ENCODE measurements around the gene RUBCN.

The RUBCN gene

GRCh38 chr3:197709135-197709534 is 27.6 kb downstream of the RUBCN start:
- no peak overlapping the region for H3K9ac ChIP-seq (ENCODE audit: low read depth, low read length)
- no peaks in the 10 kb centered on the region for H3K27me3 ChIP-seq (ENCODE audit: control insufficient read depth, insufficient read depth, low read length)
- no peak overlapping the region for H3K4me3 ChIP-seq (ENCODE audit: low read length)
- no peak overlapping the region for H3K4me2 ChIP-seq (ENCODE audit: low read length)
- peaks cover 21% of the 10 kb centered on the region for H3K4me1 ChIP-seq (ENCODE audit: control insufficient read depth, insufficient read depth, low read length)
- peaks cover 8% of the 10 kb centered on the region for H3K36me3 ChIP-seq (ENCODE audit: insufficient read depth, low read length)
- H3K9me3 ChIP-seq (replicated peaks; ENCODE audit: low read length): no peaks in the 10 kb centered on the region

DNA sequence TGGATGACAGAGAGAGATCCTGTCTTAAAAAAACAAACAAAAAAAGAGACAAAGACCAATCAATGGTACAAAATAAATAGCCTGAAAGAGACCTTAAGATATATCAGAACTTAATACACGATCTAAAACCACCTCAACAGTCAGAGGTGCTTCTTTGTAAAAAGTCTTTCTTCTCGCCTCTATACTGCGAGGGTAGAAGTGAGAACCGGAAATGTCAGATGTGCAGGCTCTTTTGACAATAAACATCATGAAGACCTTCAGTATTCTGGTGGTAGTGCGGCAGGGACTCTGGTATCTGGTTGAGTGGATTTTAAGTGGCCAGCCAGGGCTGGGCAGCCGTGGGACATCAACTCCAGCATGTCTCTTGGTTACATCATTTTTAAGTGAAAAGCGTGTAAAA is 30.0 kb downstream of the RUBCN start:
- Histone ChIP-seq H3K9me3 (replicated peaks; ENCODE audit: low read length) (no peaks in the 10 kb centered on the region), H3K27me3 (ENCODE audit: control insufficient read depth, insufficient read depth, low read length) (no peaks in the 10 kb centered on the region), H3K4me2 (ENCODE audit: low read length) (no peak overlapping the region), H3K36me3 (ENCODE audit: insufficient read depth, low read length) (peaks cover 24% of the 10 kb centered on the region), H3K4me1 (ENCODE audit: control insufficient read depth, insufficient read depth, low read length) (peaks cover 7% of the 10 kb centered on the region), H3K4me3 (ENCODE audit: low read length) (no peak overlapping the region), H3K9ac (ENCODE audit: low read depth, low read length) (no peak overlapping the region)

DNA sequence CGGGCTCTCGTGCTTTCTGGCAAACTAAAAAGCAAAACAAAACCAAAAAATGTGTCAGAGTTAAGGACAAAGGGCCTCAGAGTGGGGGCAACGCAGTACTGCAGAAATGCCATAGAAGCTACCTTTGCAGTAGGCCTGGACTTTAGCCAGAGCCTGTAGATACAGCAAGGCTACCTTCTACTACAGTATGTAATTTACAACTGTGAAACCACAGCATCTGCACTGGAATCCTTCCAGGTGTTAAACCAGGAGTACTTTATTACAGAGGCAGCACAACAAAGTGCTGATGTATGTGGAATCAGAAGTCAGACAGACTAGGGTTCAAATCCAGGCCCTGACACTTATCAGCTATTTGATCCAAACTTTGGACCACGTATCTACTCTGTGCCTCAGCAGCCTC is 34.9 kb downstream of the RUBCN start:
- Histone ChIP-seq H3K36me3 (ENCODE audit: insufficient read depth, low read length) (peaks cover 63% of the 10 kb centered on the region), H3K4me2 (ENCODE audit: low read length) (no peak overlapping the region), H3K4me3 (ENCODE audit: low read length) (no peak overlapping the region), H3K27me3 (ENCODE audit: control insufficient read depth, insufficient read depth, low read length) (no peaks in the 10 kb centered on the region), H3K4me1 (ENCODE audit: control insufficient read depth, insufficient read depth, low read length) (no peaks in the 10 kb centered on the region), H3K9me3 (replicated peaks; ENCODE audit: low read length) (no peaks in the 10 kb centered on the region), H3K9ac (ENCODE audit: low read depth, low read length) (no peak overlapping the region)

DNA sequence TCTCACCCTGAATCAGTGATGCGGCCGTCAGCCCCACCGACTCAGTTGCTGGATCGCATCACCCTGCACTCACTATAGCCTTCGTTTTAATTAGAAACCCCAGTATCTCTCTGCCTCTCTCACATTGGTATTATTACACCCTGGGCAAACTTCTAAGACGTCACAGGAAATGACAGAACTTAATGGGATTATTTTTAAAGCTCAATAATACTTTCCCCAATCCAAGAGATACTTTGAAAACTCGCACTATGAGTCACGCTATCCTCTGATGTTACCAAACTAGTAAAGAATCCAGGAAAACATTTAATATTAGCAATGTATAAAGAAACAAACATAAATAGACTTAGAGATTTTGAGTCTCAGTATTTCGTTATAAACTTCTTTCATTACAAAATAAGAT is 36.6 kb downstream of the RUBCN start:
- Histone ChIP-seq H3K9me3 (replicated peaks; ENCODE audit: low read length) (no peaks in the 10 kb centered on the region), H3K27me3 (ENCODE audit: control insufficient read depth, insufficient read depth, low read length) (no peaks in the 10 kb centered on the region), H3K4me3 (ENCODE audit: low read length) (no peak overlapping the region), H3K9ac (ENCODE audit: low read depth, low read length) (no peak overlapping the region), H3K4me1 (ENCODE audit: control insufficient read depth, insufficient read depth, low read length) (no peaks in the 10 kb centered on the region), H3K4me2 (ENCODE audit: low read length) (no peak overlapping the region), H3K36me3 (ENCODE audit: insufficient read depth, low read length) (peaks cover 72% of the 10 kb centered on the region)

DNA sequence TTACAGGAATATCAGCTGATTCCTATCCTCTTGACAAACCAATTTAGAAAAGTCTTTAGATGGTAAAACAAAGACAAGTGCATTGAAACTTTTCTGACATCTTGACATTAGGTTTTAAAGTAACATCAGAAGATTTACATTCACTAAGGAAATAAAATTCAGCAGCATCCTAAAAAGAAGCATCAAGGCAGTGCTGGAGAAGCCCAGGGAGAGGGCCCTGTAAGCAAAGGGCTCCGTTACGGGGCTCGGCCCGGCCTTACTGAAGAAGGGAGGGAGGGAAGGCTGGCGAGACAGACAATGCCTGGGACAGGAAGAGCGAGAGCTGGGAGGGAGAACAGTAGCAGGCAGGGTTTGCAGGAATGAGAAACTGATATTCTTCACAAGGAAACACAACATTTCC is 39.3 kb downstream of the RUBCN start:
- no peaks in the 10 kb centered on the region for H3K4me1 ChIP-seq (ENCODE audit: control insufficient read depth, insufficient read depth, low read length)
- peaks cover 75% of the 10 kb centered on the region for H3K36me3 ChIP-seq (ENCODE audit: insufficient read depth, low read length)
- no peak overlapping the region for H3K4me3 ChIP-seq (ENCODE audit: low read length)
- H3K4me2 ChIP-seq (ENCODE audit: low read length): no peak overlapping the region
- no peaks in the 10 kb centered on the region for H3K27me3 ChIP-seq (ENCODE audit: control insufficient read depth, insufficient read depth, low read length)
- no peaks in the 10 kb centered on the region for H3K9me3 ChIP-seq (replicated peaks; ENCODE audit: low read length)
- no peak overlapping the region for H3K9ac ChIP-seq (ENCODE audit: low read depth, low read length)

GRCh38 chr3:197694251-197694650 is 42.5 kb downstream of the RUBCN start:
- Histone ChIP-seq H3K9ac (ENCODE audit: low read depth, low read length) (no peak overlapping the region), H3K9me3 (replicated peaks; ENCODE audit: low read length) (no peaks in the 10 kb centered on the region), H3K36me3 (ENCODE audit: insufficient read depth, low read length) (peaks cover 62% of the 10 kb centered on the region)

DNA sequence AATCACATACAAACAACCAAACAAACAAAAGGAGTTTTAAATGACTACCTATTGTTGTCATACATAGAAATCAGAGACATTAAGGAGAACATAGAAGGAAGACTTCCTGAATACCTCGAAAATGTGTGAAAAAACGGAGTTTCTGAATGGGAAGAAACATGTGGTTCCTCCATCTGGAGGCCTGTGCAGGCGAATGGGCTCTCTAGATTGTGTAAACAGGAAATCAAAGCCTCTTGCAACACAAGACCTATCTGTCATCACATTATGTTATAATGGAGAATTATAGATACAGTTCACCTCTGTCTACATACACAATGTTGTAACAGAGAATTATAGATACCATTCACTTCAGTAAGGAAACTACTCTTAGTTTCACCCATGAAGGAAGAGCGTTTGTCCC is 44.1 kb downstream of the RUBCN start:
- Histone ChIP-seq H3K4me1 (ENCODE audit: control insufficient read depth, insufficient read depth, low read length) (no peaks in the 10 kb centered on the region), H3K9me3 (replicated peaks; ENCODE audit: low read length) (no peaks in the 10 kb centered on the region), H3K4me2 (ENCODE audit: low read length) (no peak overlapping the region), H3K9ac (ENCODE audit: low read depth, low read length) (no peak overlapping the region), H3K4me3 (ENCODE audit: low read length) (no peak overlapping the region), H3K27me3 (ENCODE audit: control insufficient read depth, insufficient read depth, low read length) (no peaks in the 10 kb centered on the region), H3K36me3 (ENCODE audit: insufficient read depth, low read length) (peaks cover 54% of the 10 kb centered on the region)

More at GRCh38 chr3:197694251-197694650, 42.5 kb downstream of the RUBCN start:
- Histone ChIP-seq H3K4me1 (ENCODE audit: control insufficient read depth, insufficient read depth, low read length) (no peaks in the 10 kb centered on the region), H3K27me3 (ENCODE audit: control insufficient read depth, insufficient read depth, low read length) (no peaks in the 10 kb centered on the region), H3K4me2 (ENCODE audit: low read length) (no peak overlapping the region), H3K4me3 (ENCODE audit: low read length) (no peak overlapping the region)

DNA sequence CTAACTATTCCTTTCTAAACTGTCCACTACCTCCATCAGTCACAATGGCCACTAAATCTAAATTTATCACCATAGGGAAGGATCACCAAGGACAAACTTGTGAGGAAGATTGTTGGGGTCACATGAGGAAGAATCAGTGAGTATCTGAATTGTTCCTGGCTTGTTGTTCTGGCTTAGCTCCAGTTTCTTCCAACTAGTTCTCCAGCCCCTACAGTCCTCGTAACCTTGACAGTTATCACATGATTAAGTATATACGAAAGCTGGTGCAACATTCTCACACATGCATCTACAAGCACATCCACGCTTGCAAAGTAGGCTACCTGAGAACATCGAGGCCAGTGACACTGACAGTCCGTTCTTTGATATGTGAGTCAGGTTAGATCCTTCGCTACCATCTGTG is 46.0 kb downstream of the RUBCN start:
- Histone ChIP-seq H3K4me3 (ENCODE audit: low read length) (no peak overlapping the region), H3K4me2 (ENCODE audit: low read length) (no peak overlapping the region), H3K9ac (ENCODE audit: low read depth, low read length) (no peak overlapping the region), H3K4me1 (ENCODE audit: control insufficient read depth, insufficient read depth, low read length) (no peaks in the 10 kb centered on the region), H3K27me3 (ENCODE audit: control insufficient read depth, insufficient read depth, low read length) (no peaks in the 10 kb centered on the region), H3K9me3 (replicated peaks; ENCODE audit: low read length) (no peaks in the 10 kb centered on the region), H3K36me3 (ENCODE audit: insufficient read depth, low read length) (peaks cover 49% of the 10 kb centered on the region)

DNA sequence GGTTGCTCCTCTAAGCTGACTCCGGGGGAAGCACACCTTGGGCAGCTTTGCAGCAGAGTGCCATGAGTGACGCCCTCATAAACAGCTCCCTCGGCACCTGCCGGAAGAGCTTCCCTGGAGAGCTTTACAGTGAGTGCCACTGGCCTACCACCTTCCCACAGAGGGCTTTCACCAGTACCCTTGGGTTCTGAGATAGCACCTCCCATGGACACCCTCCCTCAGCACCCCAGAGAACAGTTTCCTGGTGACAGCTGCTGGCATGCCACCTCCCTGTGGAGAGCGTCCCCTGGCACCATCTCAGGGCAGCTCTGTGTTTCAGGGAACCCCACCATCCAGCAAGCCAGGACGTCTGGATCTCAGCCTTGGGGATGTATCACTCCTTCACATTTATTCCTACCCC is 49.1 kb downstream of the RUBCN start:
- Histone ChIP-seq H3K36me3 (ENCODE audit: insufficient read depth, low read length) (peaks cover 44% of the 10 kb centered on the region), H3K4me3 (ENCODE audit: low read length) (no peak overlapping the region), H3K4me1 (ENCODE audit: control insufficient read depth, insufficient read depth, low read length) (no peaks in the 10 kb centered on the region), H3K9me3 (replicated peaks; ENCODE audit: low read length) (no peaks in the 10 kb centered on the region), H3K27me3 (ENCODE audit: control insufficient read depth, insufficient read depth, low read length) (no peaks in the 10 kb centered on the region), H3K4me2 (ENCODE audit: low read length) (no peak overlapping the region), H3K9ac (ENCODE audit: low read depth, low read length) (no peak overlapping the region)

- H3K4me1 ChIP-seq (ENCODE audit: control insufficient read depth, insufficient read depth, low read length): no peaks in the 10 kb centered on the region
- H3K9me3 ChIP-seq (replicated peaks; ENCODE audit: low read length): no peaks in the 10 kb centered on the region
- H3K9ac ChIP-seq (ENCODE audit: low read depth, low read length): no peak overlapping the region
- H3K4me3 ChIP-seq (ENCODE audit: low read length): no peak overlapping the region
- no peak overlapping the region for H3K4me2 ChIP-seq (ENCODE audit: low read length)
- peaks cover 44% of the 10 kb centered on the region for H3K36me3 ChIP-seq (ENCODE audit: insufficient read depth, low read length)
- H3K27me3 ChIP-seq (ENCODE audit: control insufficient read depth, insufficient read depth, low read length): no peaks in the 10 kb centered on the region
These were observed 49.8 kb downstream of the RUBCN start for GRCh38 chr3:197686899-197687298.

- H3K9me3 ChIP-seq (replicated peaks; ENCODE audit: low read length): no peaks in the 10 kb centered on the region
- H3K36me3 ChIP-seq (ENCODE audit: insufficient read depth, low read length): peaks cover 47% of the 10 kb centered on the region
- no peak overlapping the region for H3K4me3 ChIP-seq (ENCODE audit: low read length)
- H3K4me2 ChIP-seq (ENCODE audit: low read length): no peak overlapping the region
- no peaks in the 10 kb centered on the region for H3K4me1 ChIP-seq (ENCODE audit: control insufficient read depth, insufficient read depth, low read length)
- no peaks in the 10 kb centered on the region for H3K27me3 ChIP-seq (ENCODE audit: control insufficient read depth, insufficient read depth, low read length)
- H3K9ac ChIP-seq (ENCODE audit: low read depth, low read length): no peak overlapping the region
These were observed 51.2 kb downstream of the RUBCN start for GRCh38 chr3:197685546-197685945.

GRCh38 chr3:197683191-197683590 is 53.5 kb downstream of the RUBCN start:
- Histone ChIP-seq H3K4me1 (ENCODE audit: control insufficient read depth, insufficient read depth, low read length) (no peaks in the 10 kb centered on the region), H3K4me2 (ENCODE audit: low read length) (no peak overlapping the region), H3K36me3 (ENCODE audit: insufficient read depth, low read length) (peaks cover 48% of the 10 kb centered on the region), H3K9me3 (replicated peaks; ENCODE audit: low read length) (no peaks in the 10 kb centered on the region), H3K9ac (ENCODE audit: low read depth, low read length) (no peak overlapping the region), H3K27me3 (ENCODE audit: control insufficient read depth, insufficient read depth, low read length) (no peaks in the 10 kb centered on the region), H3K4me3 (ENCODE audit: low read length) (no peak overlapping the region)
